ENCODE measurements around the gene ARV1.
"Not testable (repeated sequence)": the region's sequence is repeated elsewhere in the genome, so short reads cannot be mapped to it uniquely, and the experiment has no call there.

ARV1 gene

GRCh38 chr1:231020139-231020601 is 41.3 kb downstream of the ARV1 start:
- FAIRE-seq = no peak

GRCh38 chr1:231020816-231021215 is 41.9 kb downstream of the ARV1 start:
- FAIRE-seq = no peak

- FAIRE-seq = no peak
Measured at GRCh38 chr1:231021540-231022031, 42.7 kb downstream of the ARV1 start.

- FAIRE-seq = not testable (repeated sequence)
Measured at GRCh38 chr1:231022543-231022942, 43.6 kb downstream of the ARV1 start.

GRCh38 chr1:231023150-231023549 is 44.3 kb downstream of the ARV1 start:
- FAIRE-seq = no peak

GRCh38 chr1:231026576-231026975 is 47.7 kb downstream of the ARV1 start:
- no peak for FAIRE-seq

- FAIRE-seq = no peak
Measured at GRCh38 chr1:231027136-231027925, 48.4 kb downstream of the ARV1 start.

GRCh38 chr1:231027971-231028370 is 49.1 kb downstream of the ARV1 start:
- no peak for FAIRE-seq

GRCh38 chr1:231028682-231029081 is 49.8 kb downstream of the ARV1 start:
- FAIRE-seq = no peak

- not testable (repeated sequence) for FAIRE-seq
Measured at GRCh38 chr1:231029247-231029646, 50.4 kb downstream of the ARV1 start.

- FAIRE-seq = no peak
Measured at GRCh38 chr1:231029841-231030240, 50.9 kb downstream of the ARV1 start.

- no peak for FAIRE-seq
Measured at GRCh38 chr1:231032963-231033362, 54.1 kb downstream of the ARV1 start.

GRCh38 chr1:231035799-231036198 is 56.9 kb downstream of the ARV1 start:
- no peak for FAIRE-seq

- no peak for FAIRE-seq
Measured at GRCh38 chr1:231036416-231036815, 57.5 kb downstream of the ARV1 start.

- no peak for FAIRE-seq
Measured at GRCh38 chr1:231037585-231038517, 59.0 kb downstream of the ARV1 start.

GRCh38 chr1:231039161-231040018 is 60.5 kb downstream of the ARV1 start:
- FAIRE-seq = no peak

- no peak for FAIRE-seq
Measured at GRCh38 chr1:231040019-231040799, 61.3 kb downstream of the ARV1 start, which contains the start of gene FAM89A. FAM89A (minus strand) TSS chr1:231040254; CDS start chr1:231040211, 43 bp downstream.

GRCh38 chr1:231040800-231041718 is 62.2 kb downstream of the ARV1 start:
- FAIRE-seq = peak; percentile 15

- FAIRE-seq = no peak
Measured at GRCh38 chr1:231041719-231042261, 62.9 kb downstream of the ARV1 start.

GRCh38 chr1:231044588-231044987 is 65.7 kb downstream of the ARV1 start:
- no peak for FAIRE-seq
